ENCODE data around the gene OSBPL2. TPM values are rescaled to one million over a fixed set of nuclear protein-coding genes. Genes with fewer than 3 reads are reported as not detected.

Gene OSBPL2
- total RNA-seq, 1 experiment from 2014 or later: 41.4 TPM

- H3K4me3 ChIP-seq (ENCODE audit: low read depth in 2 of 2, low read length in 2 of 2): no peak overlapping the region
- ATAC-seq (peak; percentile 28; the same call in 1 of the 2 replicates), DNase-seq (ENCODE audit: low read depth, low spot score) (no peak)
- H3K36me3 ChIP-seq (ENCODE audit: control insufficient read depth, insufficient read depth, low read length): peaks cover 8% of the 10 kb centered on the region
- POLR2A ChIA-PET: no interaction called here
- in situ Hi-C loops (cut with HindIII; ENCODE audit: low pct_unique_long_range_greater_than_20kb, low sequenced_read_pairs) (no loop called here), intact Hi-C loops (cut with micrococcal nuclease; ENCODE audit: unreplicated experiment) (no loop called here)
- CTCF ChIA-PET: no interaction called here
- H3K27ac ChIP-seq (ENCODE audit: low read length): no peak overlapping the region
- no peaks in the 10 kb centered on the region for H3K9me3 ChIP-seq (ENCODE audit: control insufficient read depth, insufficient read depth, low read depth, low read length)
- TF ChIP-seq TCF7L2 (IDR thresholded peaks at IDR 0.05; ENCODE audit: low read depth, low read length) (no peak), SIN3A (IDR thresholded peaks at IDR 0.05; ENCODE audit: borderline replicate concordance, insufficient read depth, low read depth, low read length) (no peak), POLR2AphosphoS5 (IDR thresholded peaks at IDR 0.05; ENCODE audit: low read depth, low read length) (no peak; the same call in none of the 2 replicates), REST (IDR thresholded peaks at IDR 0.05; ENCODE audit: insufficient read depth in 1 of 2, low read depth in 2 of 2, low read length in 1 of 2) (no peak), CTCF (IDR thresholded peaks at IDR 0.05) (no peak)
- H3K27me3 ChIP-seq (ENCODE audit: control insufficient read depth, insufficient read depth, low read length): no peaks in the 10 kb centered on the region
- BruUV-seq (replicated peaks): no TSS peak
- peaks cover 4% of the 10 kb centered on the region; the same call in 1 of the 2 replicates for H3K4me1 ChIP-seq (ENCODE audit: control insufficient read depth, insufficient read depth, low read length)
Observed at GRCh38 chr20:62320581-62321354, 82.4 kb downstream of the OSBPL2 start.

GRCh38 chr20:62321521-62321948, 83.2 kb downstream of the OSBPL2 start:
- H3K4me1 ChIP-seq (ENCODE audit: control insufficient read depth, insufficient read depth, low read length): peaks cover 4% of the 10 kb centered on the region; the same call in 1 of the 2 replicates
- H3K27ac ChIP-seq (ENCODE audit: low read length): no peak overlapping the region
- H3K4me3 ChIP-seq (ENCODE audit: low read depth in 2 of 2, low read length in 2 of 2): no peak overlapping the region
- BruUV-seq (replicated peaks): no TSS peak
- peak; percentile 24; the same call in 1 of the 2 replicates for ATAC-seq
- in situ Hi-C loops (cut with HindIII; ENCODE audit: low pct_unique_long_range_greater_than_20kb, low sequenced_read_pairs) (no loop called here), intact Hi-C loops (cut with micrococcal nuclease; ENCODE audit: unreplicated experiment) (no loop called here)
- no peaks in the 10 kb centered on the region for H3K27me3 ChIP-seq (ENCODE audit: control insufficient read depth, insufficient read depth, low read length)
- ChIA-PET POLR2A (no interaction called here), CTCF (no interaction called here)
- peaks cover under 1% of the 10 kb centered on the region for H3K36me3 ChIP-seq (ENCODE audit: control insufficient read depth, insufficient read depth, low read length)
- no peak for DNase-seq (ENCODE audit: low read depth, low spot score)
- H3K9me3 ChIP-seq (ENCODE audit: control insufficient read depth, insufficient read depth, low read depth, low read length): no peaks in the 10 kb centered on the region
- TF ChIP-seq REST (IDR thresholded peaks at IDR 0.05; ENCODE audit: insufficient read depth in 1 of 2, low read depth in 2 of 2, low read length in 1 of 2) (no peak), POLR2AphosphoS5 (IDR thresholded peaks at IDR 0.05; ENCODE audit: low read depth, low read length) (peak; percentile 19; the same call in 1 of the 2 replicates)
